Daoy (cell line): ENCODE data around the gene CHTOP. TPM values are rescaled to one million over a fixed set of nuclear protein-coding genes. Genes with fewer than 3 reads are reported as not detected.
"Not testable (repeated sequence)": the region's sequence is repeated elsewhere in the genome, so short reads cannot be mapped to it uniquely, and the experiment has no call there.

Source experiments
- DNase-seq: peaks from one replicate; pipeline ENCODE4 v3.0.0-alpha.2; 2015; ENCODE audit warnings: low read depth
- total RNA-seq: library from RNA; depleted of rRNA; stranded (reverse); fragments of >200 nt; shearing (Covaris generic); gene quantifications from 2 replicates; pipeline ENCODE4 v1.2.3, GENCODE V29; 2014; rRNA removed

The CHTOP gene
- total RNA-seq, result 36.2 and 43.0 TPM in 2 replicates

- DNase-seq, result peak; percentile 99
Measured at GRCh38 chr1:153633754-153634665, at the start of gene CHTOP. Gene CHTOP, plus strand, starts transcription at chr1:153634066. Its CDS starts 2,523 bp downstream, at chr1:153636589.

GRCh38 chr1:153585006-153585405 lies 48.9 kb upstream of the CHTOP start:
- DNase-seq, result no peak

DNA sequence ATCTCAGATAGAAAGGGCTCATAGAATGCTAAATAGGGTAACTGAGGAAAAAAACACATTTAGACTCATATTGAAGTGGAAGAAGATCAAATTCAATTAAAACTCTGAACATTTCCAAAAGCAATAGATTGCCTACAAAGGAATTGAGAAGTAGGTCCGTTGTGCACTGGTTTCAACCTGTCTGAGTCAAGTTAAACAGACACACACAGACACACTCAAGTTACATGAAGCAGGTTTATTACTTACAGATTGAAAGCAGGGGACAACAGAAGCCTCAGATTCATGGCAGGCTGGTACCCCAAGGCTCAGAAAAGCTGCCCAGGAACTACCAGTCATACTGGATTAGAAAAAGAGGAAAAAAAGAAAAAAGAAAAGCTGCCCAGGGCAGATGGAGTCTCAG lies 47.5 kb upstream of the CHTOP start:
- DNase-seq, result no peak

DNA sequence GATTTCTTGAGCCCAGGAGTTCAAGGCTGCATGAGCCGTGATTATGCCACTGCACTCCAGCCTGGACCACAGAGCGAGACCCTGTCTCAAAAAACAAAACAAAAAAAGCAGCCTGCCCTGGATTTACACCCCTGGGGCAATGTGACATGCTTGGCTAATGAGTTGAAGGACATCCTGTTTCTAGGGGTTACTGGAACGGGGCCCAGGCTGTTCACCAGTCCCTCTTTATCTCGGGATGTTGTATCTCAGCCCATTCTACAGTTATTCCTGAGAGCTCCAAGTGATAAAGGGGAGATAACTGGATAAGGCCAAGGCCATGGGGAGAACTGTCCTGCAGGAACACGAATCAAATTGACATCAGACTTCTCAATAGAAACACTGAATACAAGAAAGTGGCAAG lies 46.6 kb upstream of the CHTOP start:
- peak; percentile 35 for DNase-seq

GRCh38 chr1:153588033-153588432 lies 45.8 kb upstream of the CHTOP start:
- DNase-seq, result not testable (repeated sequence)

- no peak for DNase-seq
Measured at GRCh38 chr1:153588482-153588881, 45.4 kb upstream of the CHTOP start.

- DNase-seq, result no peak
Measured at GRCh38 chr1:153592748-153593147, 41.1 kb upstream of the CHTOP start.

DNA sequence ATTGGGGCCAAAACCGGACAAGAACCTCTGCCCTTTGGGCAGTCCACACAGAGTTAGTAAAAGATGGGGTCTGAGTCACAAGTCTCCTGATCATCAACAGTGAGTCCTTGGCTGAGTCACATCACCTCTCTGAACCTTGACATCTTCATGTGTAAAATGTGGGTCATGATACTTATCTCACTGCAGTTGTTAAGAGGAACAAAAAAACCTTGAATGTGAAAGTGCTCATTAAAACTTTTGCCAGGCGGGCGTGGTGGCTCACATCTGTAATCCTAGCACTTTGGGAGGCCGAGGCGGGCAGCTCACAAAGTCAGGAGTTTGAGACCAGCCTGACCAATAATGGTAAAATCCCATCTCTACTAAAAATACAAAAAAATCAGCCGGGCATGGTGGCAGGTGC lies 36.7 kb upstream of the CHTOP start:
- peak; percentile 61 for DNase-seq

DNA sequence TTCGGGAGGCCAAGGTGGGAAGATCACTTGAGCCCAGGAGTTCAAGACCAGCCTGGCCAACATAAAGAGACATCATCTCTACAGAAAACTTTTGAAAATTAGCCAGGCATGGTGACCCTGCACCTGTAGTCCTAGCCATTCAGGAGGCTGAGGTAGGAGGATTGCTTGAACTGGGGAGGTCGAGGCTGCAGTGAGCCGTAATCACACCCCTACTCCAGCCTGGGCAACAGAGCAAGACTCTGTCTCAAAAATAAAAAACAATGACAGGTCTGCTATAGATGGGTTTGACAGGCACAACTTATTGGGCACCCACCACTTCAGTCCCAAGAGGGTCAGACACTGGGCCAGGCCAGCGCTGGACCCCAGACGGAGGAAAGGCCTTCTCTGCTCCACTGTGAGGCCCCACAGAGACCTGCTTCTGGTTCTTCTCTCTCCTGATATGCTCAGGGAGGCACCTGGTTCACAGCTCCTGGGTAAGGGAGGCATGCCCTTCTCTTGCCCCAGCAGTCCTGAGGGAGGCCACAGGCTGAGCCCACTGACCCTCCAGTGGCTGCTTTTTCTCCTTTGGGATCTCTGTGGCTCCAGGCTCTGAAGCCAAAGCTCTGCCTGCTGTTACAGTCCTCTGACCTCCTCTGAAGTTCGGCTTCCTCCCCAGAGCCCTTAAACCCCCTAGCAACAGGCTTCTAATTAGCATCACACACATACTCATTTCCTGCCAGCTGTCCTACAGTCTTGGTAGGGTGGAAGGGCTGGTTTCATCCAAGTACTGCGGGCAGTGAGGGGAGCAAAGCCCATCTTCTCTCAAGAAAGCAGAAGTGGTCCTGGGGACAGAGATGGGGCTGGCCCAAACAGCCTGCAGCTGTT lies 35.3 kb upstream of the CHTOP start:
- DNase-seq, result peak; percentile 76

GRCh38 chr1:153599847-153600246 lies 34.0 kb upstream of the CHTOP start:
- no peak for DNase-seq

- DNase-seq, result no peak
Measured at GRCh38 chr1:153602749-153603148, 31.1 kb upstream of the CHTOP start.

DNA sequence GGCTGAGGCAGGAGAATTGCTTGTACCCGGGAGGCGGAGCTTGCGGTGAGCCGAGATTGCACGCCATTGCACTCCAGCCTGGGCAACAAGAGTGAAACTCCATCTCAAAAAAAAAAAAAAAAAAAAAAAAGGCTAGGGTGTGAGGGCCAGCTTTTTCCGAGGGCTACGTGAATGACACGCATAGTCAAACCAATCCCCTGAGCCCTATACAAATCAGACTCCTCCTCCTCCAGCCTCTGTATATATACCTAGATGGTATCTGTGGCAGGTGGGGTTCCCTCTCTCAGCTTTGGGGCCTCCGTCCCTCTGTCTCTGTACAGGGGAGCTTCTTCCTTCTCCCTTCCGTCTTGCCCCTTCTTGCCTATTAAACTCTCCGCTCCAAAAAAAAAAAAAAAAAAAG lies 27.7 kb upstream of the CHTOP start:
- DNase-seq, result no peak

- DNase-seq, result no peak
Measured at GRCh38 chr1:153607381-153607780, 26.5 kb upstream of the CHTOP start.

DNA sequence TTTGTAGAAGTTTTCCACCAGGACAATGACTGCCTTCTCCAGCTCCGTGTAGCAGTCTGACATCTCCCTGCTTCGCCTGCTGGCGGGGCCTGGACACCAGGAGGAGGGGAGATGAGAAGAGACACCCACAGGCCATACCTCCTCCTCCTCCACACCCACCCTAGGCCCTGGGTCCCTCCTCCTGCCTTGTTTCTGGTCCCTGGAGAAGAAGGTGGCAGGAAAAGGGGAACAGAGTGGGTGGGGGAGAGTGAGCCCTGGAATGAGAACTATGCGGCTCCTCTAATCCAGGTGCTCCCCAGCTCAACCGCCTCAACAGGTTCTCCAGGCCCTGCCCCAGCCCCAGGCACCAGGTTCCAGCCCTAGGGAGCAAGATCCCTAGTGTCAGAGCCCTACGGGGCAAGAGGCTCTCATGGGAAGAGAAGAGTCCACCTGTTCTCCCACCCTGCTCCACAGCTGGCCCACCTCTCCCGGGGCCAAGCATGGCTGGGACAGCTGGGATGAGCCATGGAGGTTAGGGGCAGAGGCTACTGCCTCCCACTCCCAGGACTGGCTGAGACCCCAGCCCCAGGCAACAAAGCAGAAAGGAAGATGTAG lies 25.7 kb upstream of the CHTOP start:
- peak; percentile 44 for DNase-seq

- peak; percentile 97 for DNase-seq
Measured at GRCh38 chr1:153608742-153609584, 24.9 kb upstream of the CHTOP start.

DNA sequence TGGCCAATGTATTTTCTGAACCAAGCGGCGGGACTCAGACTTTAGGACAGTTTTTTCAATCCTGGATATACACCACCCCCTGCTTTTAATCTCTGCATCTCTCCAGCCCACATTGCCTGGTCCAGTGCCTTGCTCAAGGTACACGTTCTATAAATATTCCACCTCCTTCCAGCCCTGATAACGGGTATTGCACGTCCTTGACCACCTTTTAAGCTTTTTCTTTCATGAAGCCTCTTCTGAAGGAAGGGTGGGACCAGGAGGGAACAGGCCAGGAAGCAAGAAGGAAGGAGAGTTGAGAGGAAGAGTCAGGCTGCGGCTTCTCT lies 24.3 kb upstream of the CHTOP start:
- no peak for DNase-seq

DNA sequence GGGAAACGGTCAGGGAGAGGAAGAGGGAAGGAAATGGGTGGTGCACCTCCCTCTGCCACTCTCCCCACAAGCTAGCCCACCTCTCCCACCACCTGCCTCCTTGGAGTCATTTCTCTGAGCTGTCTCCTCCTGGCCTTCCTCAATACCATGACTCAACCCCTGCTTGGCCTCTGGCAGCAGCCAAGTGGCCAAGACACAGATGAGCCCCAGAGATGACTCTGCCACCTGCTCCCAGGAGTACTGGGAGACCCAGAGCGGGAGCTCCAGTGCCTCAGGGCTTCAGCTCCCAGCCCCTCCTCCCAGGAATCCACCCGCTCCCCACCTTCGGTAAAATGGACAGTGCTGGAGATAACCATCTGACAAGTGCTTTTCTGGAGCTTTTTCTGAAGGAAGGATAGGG lies 23.5 kb upstream of the CHTOP start:
- peak; percentile 40 for DNase-seq

GRCh38 chr1:153610811-153611301 lies 23.0 kb upstream of the CHTOP start:
- peak; percentile 37 for DNase-seq

- no peak for DNase-seq
Measured at GRCh38 chr1:153611356-153611755, 22.5 kb upstream of the CHTOP start.

DNA sequence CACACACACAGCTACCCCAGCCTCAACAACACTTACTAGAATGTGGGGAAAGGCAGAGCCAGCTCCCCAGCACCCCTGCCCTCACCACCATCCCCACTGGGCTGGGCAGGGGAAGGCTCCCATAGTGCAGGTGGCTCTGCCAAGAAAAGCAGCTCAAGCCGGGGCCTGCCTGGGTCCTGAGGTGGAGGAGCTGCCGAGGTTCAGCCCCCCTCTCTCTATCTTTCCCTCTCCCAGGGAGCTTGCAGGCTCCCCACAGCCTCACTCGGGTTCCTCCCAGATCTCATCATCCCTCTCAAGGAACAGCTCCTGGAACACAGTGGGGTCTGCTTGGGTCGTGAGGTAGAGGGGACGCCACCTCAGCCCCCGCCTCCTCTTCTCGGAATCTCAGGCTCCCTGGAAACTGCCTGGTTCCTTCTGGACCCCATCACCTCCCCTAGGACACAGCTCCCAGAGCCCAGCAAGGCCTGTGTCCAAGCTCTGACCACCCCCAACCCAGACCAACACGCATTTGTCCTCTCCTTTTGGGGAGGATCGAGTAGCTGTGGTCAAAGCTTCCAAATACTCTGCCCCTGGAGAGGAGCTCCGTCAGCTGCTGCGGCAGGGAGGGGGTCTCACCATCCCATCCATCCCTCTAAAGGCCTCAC lies 21.6 kb upstream of the CHTOP start:
- no peak for DNase-seq
